HG03103 (cell line): ENCODE data around the gene STOML3.

Experiments
- ATAC-seq: cut with Tn5 transposase; IDR thresholded peaks from one replicate; pipeline ENCODE4 v1.9.1; 2021; ENCODE audit warnings: low read depth; ENCODE audit not compliant: unreplicated experiment

The STOML3 gene

DNA sequence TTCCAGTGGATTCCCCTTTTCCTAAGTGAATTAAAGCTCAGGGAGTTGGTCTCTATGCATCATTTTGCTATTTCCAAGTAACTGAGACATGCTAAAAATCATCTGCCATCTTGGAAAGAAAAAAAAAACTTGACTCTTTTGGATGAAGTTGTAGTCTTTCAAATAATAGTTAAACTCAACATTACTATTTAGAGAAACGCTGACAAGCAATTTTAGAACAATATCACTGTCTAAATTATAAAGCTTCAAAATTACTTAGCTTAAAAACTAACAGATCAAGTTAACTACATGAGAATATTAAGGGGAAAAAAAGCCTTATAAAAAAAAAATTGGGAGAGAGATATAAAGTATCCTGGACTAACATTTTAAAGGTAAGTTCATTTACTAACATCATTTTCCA is 68.5 kb downstream of the STOML3 start:
- ATAC-seq: no peak

GRCh38 chr13:38921081-38921480 is 69.5 kb downstream of the STOML3 start:
- ATAC-seq: no peak
